T-helper 22 cell (primary cell): ENCODE data around the gene UGGT2.
"Not testable (repeated sequence)": the region's sequence is repeated elsewhere in the genome, so short reads cannot be mapped to it uniquely, and the experiment has no call there.

ENCODE experiments used
- DNase-seq: peaks from one replicate; pipeline ENCODE4 v3.0.0-alpha.2; 2020; ENCODE audit warnings: low read depth

UGGT2 gene

GRCh38 chr13:95968906-95969305 lies 84.3 kb downstream of the UGGT2 start:
- DNase-seq: no peak

DNA sequence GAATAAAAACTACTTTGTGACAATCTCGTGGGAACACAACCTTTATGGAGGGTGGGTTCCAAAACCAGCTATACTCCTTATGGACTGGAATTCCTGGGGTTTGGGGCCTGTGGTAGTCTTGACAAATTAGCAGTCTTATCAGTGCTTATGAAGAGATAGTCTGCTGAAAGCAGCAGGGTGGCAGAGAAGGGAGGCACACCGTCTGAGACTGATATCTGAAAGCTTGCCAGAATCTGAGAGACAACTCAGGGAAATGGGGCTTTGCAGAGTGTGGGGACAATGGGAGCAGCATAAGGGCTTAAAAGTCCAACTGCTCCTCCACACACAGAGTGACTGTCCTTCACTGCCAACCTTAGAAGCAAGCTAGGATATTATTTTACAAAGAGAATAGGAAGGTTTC lies 95.9 kb downstream of the UGGT2 start:
- no peak for DNase-seq

GRCh38 chr13:95956589-95957148 lies 96.5 kb downstream of the UGGT2 start:
- DNase-seq: no peak

DNA sequence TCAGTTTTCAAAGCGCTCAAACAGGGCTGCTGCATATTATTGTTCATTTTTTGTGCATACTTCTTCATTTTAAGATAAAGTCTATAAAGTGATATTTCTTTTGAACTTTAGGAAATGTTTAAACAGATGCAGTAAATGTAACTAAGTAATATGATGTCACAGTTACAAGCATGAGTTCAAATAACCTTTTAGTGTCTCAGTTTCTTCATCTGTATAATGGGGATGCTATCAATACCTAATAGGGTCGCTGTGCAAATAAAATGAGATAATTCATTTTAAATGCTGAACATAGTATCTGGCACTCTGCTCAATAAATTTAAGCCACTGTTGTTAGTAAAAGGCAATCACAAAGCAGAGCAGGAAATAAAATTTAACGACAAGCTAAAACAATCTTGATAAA lies 97.5 kb downstream of the UGGT2 start:
- no peak for DNase-seq

GRCh38 chr13:95955255-95955654 lies 97.9 kb downstream of the UGGT2 start:
- DNase-seq: no peak

DNA sequence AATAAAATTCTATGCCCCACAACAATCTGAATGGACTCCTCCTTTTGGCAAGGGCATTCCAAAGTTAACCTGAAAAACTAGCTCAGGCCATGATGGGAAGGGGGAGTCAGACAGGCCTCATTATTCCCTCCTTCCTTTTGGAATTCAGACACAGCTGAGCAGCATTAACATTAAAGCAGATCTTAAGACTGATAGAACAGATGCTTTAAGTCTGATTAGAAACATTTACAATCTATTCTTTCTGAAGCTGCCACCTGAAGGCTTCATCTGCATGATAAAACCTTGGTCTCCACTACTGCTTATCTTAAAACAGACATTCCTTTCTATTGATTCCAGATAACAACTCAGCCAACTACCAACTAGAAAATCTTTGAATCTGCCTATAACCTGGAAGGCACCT lies 98.9 kb downstream of the UGGT2 start:
- DNase-seq: no peak

DNA sequence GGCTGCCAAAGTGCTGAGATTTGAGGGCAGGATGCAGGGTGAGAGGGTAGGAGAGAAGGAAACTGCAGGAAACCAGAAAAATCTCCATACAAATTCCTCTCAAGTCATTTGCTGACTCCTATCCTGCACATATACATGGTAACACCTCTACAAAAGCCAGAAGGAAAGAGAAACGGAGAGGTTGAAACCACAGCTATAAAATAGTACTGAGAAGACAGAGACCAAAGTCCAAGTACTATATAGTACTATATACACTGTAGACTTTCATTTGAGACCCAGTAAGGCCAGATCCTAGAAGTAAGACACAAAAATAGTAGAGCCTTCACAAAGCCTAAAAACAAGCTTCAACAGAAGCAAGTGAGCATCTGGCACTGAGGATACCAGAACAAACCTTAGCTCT lies 103.1 kb downstream of the UGGT2 start:
- DNase-seq: no peak

DNA sequence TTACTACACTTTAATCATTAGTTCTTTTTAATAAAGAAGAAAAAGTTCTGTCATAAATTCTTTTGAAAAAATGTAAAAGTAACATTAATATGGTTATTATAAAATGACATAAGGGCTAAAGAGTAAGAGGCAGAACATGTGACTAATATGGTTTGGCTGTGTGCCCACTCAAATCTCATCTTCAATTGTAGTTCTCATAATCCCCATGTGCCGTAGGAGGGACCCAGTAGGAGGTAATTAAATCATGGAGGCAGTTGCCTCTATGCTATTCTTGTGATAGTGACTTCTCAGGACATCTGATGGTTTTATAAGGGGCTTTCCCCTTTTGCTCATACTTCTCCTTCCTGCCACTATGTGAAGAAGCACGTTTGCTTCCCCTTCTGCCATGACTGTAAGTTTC lies 104.5 kb downstream of the UGGT2 start:
- no peak for DNase-seq

DNA sequence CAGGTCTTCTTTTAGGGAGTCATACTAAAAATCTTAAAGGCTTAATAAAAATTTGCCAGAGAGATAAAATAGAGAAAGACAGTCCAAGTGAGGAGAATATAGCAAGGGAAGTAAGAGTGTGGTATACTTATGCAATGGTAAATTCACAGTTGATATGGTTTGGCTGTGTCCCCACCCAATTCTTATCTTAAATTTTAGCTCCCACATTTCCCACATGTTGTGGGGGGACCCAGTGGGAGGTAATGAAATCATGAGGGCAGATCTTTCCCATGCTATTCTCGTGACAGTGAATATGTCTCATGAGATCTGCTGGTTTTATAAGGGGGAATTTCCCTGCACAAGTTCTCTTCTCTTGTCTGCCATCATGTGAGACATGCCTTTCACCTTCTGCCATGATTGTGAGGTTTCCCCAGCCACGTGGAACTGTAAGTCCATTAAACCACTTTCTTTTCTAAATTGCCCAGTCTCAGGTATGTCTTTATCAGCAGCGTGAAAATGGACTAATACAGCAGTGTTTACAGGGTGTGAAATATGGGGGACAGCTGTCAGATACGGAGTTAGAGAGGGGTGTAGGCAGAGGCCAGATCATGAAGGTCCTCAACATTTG lies 115.4 kb downstream of the UGGT2 start:
- no peak for DNase-seq

DNA sequence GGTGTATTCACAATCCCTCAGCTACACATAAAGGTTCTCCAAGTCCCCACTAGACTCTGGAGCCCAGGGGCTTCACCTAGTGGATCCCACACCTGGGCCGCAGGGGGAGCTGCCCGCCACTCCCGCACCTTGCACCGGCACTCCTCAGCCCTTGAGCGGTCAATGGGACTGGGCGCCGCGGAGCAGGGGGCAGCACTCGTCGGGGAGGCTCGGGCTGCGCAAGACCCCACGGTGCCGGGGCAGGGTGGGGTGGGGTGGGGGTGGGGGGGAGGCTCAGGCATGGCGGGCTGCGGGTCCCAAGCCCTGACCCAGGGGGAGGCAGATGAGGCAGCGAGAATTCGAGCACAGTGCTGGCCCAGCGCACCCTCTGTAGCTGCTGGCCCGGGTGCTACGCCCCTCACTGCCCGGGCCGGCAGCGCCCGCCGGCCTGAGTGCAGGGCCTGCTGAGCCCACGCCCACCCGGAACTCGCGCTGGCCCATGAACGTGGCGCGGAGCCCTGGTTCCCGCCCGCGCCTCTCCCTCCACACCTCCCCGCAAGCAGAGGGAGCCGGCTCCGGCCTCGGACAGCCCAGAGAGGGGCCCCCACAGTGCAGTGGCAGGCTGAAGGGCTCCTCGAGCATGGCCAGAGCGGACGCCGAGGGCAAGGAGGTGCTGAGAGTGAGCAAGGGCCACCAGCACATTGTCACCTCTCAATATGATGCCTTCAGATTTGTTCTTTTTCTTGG lies 121.7 kb downstream of the UGGT2 start:
- DNase-seq: no peak

DNA sequence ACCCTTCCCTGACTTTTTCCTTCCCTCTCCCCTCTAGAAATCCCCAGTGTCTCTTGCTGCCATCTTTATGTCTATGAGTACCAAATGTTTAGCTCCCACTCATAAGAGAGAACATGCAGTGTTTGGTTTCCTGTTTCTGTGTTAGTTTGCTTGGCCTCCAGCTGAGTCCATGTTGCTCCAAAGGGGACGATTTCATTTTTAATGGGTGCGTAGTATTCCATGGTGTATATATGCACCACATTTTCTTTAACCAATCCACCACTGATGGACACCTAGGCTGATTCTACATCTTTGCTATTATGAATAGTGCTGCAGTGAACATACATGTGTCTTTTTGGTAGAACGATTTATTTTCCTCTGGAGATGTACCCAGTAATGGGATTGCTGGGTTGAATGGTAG lies 123.8 kb downstream of the UGGT2 start:
- DNase-seq: no peak

- DNase-seq: not testable (repeated sequence)
Measured at GRCh38 chr13:95928367-95928906, 124.8 kb downstream of the UGGT2 start.

- no peak for DNase-seq
Measured at GRCh38 chr13:95926231-95926630, 127.0 kb downstream of the UGGT2 start.

DNA sequence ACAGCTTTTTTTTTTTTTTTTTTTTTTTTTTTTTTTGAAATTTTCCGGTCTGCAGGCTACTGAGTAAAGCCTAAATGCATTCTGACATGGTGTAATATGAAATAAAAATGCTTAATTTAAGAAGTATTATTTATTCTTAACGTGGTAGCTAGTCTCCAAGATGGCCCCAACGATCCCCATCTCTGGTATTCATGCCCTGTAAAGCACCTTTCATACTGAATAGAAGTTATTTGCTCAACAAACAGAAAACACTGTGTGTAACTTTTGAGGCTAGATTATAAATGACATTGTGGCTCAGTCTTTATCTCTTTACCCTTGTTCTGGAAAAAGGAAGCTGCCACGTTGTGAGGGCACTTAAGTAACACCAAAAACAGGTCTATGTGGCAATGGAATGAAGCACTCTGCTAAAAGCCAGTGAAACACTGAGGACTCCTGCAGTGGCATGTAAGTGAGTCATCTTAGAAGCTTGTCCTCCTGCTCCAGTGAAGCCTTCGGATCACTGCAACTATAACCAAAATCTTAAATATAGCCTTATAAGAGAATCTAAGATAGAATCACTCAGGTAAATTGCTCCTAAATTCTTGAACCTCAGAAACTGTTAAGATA lies 128.7 kb downstream of the UGGT2 start:
- no peak for DNase-seq

DNA sequence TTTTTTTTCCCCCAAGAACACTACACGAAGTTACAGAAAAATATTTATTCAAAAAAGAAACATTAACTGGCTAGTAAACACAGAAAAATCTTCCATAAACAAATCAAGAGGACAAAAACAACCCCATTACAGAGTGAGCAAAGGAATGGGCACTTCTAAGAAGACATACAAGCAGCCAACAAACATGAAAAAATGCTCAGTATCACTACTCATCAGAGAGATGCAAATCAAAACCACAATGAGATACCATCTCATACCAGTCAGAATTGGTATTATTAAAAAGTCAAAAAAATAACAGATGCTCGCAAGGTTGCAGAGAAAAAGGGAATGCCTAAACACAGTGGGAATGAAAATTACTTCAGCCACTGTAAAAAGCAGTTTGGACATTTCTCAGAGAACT lies 131.7 kb downstream of the UGGT2 start:
- DNase-seq: no peak

DNA sequence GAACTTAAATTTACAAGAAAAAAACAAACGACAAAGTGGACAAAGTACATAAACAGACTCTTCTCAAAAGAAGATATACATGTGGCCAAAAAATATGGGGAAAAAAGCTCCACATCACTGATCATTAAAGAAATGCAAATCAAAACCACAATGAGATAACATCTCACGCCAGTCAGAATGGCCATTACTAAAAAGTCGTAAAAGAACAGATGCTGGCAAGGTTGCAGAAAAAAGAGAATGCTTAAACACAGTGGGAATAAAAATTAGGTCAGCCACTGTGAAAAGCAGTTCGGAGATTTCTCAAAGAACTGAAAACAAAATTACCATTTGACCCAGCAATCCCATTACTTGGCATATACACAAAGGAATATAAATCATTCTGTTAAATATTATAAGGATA lies 132.7 kb downstream of the UGGT2 start:
- DNase-seq: no peak

DNA sequence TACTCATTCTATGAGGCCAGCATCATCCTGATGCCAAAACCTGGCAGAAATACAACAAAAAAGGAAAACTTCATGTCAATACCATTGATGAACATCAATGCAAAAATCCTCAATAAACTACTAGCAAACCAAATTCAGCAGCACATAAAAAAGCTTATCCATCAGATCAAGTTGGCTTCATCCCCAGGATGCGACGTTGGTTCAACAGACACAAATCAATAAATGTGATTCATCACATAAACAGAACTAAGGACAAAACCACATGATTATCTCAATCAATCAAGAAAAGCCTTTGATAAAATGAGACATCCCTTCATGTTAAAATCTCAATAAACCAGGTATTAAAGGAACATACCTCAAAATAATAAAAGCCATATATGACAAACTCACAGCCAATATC lies 134.3 kb downstream of the UGGT2 start:
- no peak for DNase-seq

GRCh38 chr13:95914991-95915501 lies 138.2 kb downstream of the UGGT2 start:
- DNase-seq: no peak

DNA sequence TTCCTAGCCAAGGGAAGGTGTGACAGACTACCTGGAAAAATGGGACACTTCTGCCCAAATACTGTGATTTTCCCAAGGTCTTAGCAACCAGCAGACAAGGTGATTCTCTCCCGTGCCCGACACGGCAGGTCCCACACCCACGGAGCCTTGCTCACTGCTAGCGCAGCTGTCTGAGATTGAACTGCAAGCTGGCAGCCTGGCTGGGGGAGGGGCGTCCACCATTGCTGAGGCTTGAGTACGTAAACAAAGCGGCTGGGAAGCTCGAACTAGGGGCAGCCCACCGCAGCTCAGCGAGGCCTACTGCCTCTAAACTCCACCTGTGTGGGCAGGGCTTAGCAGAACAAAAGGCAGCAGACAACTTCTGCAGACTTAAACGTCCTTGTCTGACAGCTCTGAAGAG lies 146.2 kb downstream of the UGGT2 start:
- no peak for DNase-seq

GRCh38 chr13:95903569-95903968 lies 149.6 kb downstream of the UGGT2 start:
- DNase-seq: no peak

GRCh38 chr13:95902741-95903140 lies 150.5 kb downstream of the UGGT2 start:
- DNase-seq: no peak

GRCh38 chr13:95898256-95898655 lies 154.9 kb downstream of the UGGT2 start:
- no peak for DNase-seq

- DNase-seq: no peak
Measured at GRCh38 chr13:95896301-95896700, 156.9 kb downstream of the UGGT2 start.
